Cerebellar nuclear complex (tissue), 1 donor: ENCODE results near the gene BRF1.
A peak's percentile ranks its signal among the peaks of the same experiment; 100 is the strongest.

Experiments
- DNase-seq, 2 experiments: peaks; one replicate each; lab custom pipeline; 2025; lab: John Stamatoyannopoulos, UW

Gene BRF1

DNA sequence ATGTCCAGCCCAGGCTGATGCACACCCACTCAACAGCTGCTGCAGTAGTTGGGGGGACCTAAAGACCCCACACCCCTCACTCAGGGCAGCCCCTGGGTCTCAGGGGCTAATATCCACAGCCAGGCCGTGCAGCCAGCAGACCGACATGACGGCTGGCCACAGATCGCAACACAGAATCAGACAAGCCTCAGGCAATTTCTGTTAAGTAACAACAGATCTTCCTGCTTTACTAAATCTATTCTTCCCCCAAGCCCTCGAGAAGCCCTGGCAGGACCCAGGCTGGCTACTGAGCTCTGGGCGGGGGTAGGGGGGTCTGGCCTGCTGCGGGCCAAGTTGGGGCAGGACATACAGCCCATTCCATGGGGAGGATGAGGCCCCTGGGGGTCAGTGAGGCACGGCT is 91.7 kb downstream of the BRF1 start:
- no peak for DNase-seq

DNA sequence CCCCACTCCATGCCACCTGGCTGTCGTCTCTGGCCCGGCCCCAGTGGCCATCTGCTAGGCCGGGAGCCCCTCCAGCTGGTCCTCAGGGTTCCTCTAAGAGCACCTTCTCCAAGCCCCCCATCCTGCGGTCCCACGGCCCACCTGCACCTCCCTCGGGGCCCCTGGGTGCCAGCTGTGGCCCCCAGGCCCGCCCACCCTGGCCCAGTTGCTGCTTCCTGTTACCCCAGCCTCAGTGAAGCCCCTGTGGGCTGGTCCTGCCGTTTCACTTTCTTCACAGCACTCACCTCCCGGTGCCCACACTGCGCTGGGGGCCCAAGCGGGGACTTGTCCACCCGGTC is 92.1 kb downstream of the BRF1 start:
- no peak for DNase-seq

DNA sequence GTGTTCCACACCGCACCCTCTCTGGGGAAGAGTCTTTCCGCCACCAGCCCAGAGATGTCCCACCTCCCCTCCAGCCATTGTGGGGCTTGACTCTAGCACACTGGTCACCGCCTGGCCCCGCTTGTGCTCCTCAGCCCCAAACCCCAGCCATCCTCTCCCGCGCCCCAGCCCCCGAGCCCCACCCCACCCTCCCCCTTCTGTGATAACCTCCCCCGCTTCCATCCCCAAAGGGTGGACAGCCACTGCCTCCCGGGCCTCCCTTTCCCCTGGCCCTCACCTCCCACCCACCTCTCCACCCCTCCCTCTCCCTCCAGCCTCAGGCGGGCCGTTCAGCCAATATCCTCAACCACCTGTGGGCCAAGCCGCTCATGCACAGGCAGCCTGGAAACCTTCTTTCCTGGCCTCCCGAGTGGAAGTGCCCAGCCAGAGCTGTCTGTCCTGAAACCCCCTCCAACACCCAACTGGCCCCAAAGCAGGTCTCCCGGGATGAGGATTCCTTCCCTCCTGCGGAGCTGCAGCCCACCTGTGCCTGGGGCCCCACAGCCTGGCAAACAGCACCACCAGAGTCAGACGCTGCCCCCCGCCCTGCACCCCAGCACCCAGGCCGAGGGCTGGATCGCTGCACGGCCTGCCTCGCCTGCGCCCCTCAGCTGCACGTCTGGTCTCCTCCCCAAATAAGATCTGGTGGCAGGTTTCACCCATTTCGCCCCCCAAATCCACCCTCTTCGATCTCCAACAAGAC is 92.6 kb downstream of the BRF1 start:
- no peak for DNase-seq

DNA sequence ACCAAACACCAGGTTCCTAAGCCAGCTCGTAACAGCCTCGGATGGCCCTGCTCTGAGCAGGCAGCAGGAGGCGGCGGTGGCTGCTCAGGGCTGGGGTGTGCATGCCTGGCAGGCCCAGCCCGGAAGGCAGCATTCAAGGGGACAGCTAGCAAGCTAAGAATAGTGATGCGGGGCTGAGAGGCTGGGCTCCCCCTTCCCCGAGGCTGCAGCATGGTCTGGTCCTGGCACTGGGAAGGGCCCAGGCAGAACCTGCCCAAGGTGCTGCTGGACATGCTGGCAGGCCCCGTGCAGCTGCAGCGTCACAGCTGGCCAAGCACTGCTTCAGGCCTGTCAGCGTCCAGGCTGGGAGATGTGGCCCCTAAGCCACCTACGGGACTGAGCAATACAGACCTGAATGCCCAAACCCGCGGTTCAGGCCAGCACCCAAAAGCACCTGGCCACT is 93.3 kb downstream of the BRF1 start:
- DNase-seq, result no peak

DNA sequence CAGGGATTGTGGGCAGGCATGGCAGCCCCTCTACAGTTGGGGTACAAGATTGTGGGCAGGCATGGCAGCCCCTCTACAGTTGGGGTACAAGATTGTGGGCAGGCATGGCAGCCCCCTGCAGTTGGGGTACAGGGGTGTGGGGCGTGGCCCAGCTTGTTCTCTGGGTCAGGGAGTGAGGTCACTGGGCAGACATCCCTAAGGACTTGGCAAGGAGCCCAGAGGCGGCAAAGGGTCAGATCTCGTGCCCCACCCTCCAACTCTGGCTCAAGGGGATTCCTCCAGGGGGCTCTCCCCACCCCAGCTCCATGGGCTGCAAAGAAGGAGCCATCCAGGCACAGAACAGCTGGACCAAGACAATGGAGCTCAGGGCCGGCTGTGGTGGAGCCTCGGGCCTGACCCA is 93.9 kb downstream of the BRF1 start:
- no peak for DNase-seq

DNA sequence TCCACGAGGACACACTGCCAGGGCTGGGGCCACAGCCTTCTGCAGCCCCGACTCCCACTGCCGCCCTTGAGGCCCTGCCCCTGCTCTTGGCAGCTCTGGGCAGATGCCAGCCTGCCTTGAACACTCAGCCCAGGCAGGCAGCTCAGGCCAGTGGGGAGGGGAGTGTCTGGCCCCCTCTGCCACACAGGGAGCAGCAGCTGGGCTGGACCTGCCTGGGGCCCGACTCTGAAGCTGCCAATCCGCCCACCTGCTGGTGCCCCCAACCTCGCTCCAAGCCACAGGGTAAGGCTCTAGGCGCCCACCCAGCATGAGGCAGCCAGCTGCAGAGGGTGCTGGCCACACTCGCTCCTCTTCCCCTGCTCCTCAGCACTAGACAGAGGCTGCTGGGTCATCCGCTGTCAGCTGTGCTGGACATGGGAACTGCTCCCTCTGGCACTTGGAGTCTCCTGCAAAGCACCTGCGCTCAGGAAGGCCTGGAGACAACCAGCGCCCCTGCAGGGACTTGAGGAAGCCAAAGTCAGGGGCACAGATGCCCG is 95.1 kb downstream of the BRF1 start:
- no peak for DNase-seq

DNA sequence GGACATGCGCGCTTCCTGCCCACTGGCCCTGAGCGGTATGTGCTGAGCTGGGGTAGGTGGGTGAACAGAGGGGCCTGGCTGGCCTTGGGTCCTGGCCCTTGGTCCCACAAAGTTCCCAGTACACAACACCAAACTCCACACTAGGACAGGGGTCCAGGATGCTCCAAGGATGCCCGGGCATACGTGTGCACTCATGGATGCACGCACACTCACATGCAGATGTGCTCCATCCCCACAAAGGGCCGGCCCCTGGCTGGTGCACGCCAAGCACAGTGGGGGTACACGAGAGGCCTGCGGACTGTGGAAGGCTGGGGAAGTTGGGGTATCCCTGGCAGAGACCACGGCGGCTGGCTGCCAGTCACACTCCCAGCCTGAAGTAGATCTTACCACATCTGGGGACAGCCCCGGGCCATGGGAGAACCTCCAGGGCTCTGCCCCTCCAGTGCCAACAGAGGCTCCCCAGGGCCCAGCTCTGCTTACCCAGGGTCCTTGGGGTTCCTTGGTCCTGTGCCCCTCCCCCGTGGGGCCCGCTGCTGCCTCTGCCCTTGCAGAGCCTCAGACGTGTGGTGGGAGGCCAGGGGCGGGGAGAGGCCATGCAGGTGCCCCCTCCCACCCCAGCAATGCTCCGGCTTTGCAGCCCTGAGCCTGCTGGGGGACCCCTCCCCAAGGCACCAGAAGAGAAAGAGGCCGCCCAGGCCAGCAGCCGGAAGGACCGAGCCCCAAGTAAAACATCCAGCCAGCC is 95.7 kb downstream of the BRF1 start:
- DNase-seq, result no peak

DNA sequence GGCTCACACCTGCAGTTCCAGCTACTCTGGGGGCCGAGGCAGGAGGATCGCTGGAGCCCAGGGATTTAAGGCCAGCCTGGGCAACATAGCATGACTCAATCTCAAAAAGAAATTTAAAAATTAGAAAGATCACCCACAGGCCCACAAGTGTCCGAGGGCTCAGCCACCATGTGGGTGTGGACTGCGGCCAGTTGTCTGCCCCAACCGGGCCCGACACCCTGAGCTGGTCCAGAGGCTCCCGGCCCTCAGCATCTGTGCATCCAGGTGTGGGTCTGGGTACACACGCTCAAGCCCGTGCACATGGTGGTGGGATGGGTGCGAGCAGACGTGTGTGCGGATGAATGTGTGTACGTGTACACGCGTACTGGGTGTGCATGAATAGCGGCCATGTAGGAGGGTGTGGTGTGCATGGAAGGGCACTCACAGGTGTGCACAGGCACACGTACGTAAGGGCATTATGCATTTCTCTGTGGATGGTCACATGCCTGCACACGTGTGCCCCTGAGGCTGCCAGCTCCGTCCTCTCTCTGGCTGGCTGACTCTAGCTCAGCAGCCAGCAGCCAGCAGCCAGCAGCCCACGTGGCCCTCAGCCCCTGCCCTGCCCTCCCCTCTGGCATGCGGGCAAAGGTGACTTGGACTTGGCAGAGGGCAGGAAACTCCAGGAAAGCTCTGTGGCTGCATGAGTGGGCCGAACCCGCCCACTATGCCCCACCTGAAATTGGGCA is 96.4 kb downstream of the BRF1 start:
- DNase-seq, result no peak

DNA sequence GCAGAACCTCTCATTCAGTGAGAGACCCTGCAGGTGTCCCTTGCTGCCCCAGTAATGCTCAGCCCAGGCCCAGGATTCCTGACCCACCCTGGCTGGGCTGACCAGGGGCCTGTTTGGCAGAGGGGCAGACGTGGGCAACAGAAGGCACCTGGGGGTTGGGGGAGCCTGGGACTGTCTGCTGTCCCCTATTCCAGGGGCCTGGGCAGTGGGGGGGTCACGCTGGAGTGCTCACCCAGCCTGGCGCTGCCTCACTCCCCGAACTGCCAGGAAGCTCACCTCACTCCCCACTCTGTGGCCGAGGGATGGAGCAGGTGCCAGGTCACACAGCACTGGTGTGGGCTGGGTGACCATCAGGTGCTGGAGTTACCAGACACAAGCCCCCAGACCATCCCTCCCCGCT is 97.1 kb downstream of the BRF1 start:
- DNase-seq, result no peak

DNA sequence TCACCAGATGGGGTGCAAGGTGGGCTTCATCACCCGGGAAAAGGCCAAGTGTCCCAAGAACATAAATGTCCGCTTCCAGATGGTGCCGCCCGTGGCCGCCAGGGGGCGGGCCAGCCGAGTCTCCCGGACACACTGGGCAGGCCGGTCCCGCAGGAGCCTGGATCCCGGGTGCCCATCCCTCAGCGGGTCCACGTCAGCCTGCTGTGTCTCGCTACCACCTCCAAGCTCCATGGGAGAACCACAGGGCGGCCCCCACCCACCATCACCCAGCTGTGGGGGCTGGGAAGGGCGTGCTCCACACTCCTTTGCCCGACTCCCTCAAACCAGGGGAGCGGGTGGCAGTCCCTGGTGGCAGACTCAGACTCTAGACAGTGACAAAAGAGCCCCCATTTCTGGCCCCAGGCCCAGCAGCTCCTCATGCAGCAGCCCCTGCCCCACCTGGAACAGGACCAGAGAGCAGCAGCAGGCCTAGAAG is 97.7 kb downstream of the BRF1 start:
- peak in 1 of 2 experiments; percentile 21 for DNase-seq

DNA sequence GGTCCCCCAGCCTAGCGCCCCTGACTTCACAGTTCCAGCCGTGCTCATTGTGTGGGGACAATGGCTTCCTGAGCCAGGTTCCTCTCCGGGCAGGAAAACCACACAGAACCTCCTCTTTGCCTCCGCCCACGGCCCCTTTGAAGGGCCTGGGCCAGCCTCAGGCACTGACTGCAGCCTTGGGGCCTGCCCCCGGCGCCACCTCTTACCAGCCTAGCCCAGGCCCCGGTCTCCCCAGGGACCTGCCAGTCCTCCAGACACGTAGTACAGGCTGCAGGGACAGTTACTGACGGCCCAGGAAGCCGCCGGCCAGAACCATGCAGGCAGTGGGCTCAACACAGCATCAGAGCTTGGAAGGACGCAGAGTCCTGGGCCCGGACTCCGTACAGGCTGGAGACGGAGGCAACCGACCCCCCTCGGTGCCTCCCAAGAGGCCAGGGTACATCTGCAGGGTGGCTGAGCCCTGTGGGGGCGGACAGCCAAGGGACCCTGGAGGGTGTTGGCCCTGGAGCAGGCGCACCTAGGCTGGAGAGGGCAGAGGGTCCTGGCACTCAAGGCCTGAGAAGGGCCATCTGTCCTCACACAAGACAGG is 98.8 kb downstream of the BRF1 start:
- DNase-seq, result no peak

DNA sequence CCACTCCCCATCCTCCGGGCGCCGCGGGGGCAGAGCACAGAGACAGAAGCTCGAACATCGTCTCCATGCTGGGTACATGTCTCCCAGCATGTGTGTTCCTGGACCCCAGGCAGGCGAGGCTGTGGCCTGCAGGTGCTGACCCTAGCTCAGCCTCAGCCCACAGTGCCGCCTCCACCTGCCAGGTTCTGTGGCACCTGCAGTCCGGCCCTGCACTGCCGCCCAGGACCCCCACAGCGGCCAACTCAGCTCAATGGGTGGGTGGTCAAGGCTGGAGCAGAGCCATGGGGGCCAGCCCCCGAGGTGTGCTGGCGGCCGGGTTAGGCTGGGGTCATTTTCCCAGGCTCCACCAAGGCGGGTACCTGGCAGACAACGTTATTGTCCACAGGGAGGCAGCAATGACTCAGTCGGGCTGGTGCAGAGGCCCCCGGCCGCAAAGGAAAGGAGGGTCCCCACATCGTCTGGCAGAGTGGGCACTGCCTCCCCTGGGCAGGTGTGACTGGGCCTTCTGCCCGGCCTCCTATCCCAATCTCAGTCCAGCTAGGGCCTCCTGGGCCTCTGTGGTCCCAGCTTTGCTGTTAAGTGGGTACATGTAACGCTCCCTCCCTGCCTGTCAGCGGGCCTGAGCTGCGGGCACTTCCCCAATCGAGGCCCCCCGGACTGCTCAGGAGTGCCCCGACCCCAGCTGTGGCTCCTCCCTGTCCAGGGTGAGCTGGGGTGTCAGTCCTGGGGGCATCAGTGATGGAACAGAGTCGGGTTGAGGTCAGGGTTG is 99.5 kb downstream of the BRF1 start:
- no peak for DNase-seq

DNA sequence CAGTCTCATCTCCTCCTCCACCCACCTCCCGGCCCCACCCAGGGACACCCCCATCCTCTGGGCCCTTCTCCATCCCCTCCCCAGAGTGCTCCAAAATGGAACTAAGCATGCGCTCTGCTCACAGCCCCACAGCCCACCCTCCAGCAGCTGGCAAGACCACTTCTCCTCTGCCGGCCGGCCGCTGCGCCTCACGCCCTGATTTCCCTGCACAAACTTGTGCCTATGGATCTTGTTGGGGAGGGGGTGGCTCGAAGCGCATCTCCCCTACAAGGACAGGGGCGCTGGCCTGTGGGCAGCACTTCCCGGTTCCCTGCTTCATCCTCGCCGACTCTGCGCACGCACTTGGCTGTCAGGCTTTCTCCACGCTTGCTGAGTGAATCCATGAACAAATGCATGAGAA is 100.2 kb downstream of the BRF1 start:
- DNase-seq, result no peak

DNA sequence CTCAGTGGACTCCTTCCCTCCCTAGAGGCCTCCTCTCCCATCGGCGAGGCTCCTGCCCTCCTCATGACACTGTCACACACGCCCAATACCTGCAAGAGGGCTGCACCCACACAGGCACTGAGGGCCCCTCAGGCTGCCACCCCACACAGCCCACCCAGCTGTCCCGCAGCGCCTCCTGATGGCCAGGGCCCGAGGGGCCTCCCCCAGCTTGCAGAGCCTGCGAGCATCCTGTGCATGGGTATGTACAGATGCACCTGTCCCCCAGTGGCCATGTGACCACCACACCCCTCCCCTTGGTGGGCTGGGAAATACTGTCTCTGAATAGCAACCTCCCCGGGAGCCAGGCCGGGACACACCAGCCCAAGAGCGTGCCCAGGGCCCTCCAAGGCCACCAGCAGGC is 100.7 kb downstream of the BRF1 start:
- no peak for DNase-seq

DNA sequence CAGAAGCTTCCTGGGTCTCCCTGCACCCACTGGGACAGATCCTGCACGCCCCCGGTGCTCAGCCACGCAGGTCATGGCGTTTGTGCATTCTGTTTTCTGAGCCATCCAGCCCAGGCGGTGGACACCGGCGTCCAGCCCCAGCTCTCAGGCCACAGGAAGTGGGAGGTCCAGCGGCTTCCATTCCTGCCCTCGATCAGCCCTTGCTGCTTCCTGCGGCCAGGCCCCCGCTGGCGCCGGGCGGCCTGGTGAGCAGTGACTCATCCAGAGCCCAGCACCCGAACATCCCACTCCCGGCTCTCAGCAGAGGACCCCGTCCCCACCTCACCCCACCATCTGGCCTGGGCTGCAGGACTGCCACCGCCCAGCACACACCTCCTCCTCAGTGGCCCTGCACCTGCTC is 101.7 kb downstream of the BRF1 start:
- DNase-seq, result no peak

DNA sequence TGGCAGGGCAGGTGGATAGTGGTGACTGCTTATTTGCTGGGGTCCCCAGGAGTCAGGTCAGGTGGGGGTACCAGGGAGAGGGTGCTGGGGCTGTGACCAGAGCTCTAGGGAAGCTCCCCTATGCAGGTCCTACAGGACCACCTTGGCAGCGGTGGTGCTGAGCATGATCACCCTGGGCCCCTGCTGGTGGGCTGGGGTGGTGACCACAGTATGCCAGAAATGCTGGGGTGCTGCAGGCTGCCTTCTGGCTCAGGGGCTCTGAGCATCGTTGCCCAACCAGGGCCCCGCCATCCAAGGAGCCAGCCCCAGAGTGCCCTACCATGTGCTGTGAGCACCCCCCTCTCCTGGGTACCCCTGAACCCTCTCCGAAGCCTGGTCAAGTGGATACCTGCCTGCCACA is 102.2 kb downstream of the BRF1 start:
- DNase-seq, result no peak

DNA sequence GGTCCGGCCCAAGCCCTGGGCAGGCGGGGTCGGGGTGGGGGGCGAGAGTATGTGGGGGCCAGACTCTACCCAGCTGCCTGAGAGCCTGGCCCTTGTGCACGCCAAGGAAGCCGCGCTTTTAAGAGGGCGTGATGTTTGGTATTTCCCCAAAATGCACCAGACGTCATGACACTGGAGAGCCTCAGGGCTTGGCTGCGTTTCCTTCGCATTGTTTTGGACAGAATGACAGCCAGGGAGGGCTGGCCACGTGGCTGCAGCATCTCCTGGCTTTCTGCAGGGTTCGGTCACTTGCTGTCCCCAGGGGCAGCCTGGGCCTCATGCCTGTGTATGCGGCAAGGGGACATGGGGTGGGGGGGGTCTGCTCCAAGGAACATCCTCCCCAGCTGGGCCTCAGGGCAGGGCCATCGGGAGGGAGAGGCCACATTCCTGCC is 103.6 kb downstream of the BRF1 start:
- DNase-seq, result no peak

DNA sequence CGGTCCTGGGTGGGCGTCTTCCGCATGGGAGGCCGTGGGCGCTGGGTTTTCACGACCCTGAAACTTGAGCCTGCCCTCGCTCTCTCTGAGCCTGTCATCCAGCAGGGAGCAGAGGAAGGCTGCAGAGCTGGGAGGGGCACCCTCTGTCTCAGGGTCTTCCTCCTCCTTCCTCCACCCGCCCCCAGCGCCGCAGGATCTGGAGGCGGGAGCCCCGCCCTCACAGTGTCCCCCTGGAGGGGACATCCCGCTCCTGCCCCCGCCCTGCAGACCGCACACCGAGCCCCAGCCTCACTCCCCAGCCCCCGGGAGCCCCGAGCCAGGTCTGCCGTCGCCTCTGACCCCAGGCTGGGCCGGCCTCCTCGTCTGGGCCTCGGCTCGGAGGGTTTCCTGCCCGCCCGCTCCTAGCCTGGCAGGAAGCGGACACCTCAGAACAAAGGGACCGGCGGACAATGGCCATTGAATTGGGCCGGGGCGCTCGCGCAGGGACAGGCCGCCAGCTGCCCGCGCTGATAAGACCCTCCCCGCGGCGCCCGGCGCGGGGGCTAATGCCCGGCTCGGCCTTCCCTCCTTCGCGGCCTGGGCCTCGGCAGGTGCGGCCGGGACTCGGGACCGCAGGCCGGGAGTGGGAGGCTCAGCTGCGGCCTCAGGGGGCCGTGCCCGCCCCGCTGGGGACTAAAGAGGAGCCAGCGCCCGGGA is 104.4 kb downstream of the BRF1 start:
- no peak for DNase-seq

DNA sequence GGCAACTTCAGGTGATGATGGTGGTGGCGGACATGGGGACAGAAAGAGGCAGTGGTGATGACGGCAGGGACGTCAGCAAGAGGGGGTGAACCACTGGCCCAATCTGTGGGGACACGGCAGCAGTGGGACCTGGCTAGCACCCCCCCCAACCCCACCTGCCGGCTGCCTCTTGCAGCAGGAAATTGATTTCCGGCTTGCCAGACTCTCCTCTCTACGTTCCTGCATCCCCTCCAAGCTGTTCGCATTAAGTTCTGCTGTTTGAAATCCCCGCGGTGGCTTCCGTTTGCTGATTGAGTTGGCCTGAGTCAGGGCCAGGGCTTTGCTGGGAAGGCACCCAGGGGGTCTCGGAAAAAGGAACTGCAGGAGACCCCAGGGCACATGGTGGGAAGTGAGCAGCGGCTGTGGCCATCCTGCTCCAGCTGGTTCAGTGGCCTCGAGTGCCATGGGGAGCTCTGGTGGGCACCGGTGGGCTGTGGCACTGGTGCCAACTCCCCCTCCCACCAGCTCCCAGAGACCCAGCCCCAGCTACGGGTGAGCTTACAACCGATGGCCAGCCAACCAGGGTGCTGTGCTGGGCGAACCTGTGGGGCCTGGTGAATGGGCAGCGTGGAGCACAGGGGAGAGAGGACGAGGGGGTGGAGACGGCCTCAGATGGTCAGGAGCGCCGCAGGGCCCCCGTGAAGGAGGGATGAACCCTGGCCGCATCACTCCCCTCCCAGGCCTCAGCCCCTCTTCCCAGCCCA is 105.1 kb downstream of the BRF1 start:
- no peak for DNase-seq

DNA sequence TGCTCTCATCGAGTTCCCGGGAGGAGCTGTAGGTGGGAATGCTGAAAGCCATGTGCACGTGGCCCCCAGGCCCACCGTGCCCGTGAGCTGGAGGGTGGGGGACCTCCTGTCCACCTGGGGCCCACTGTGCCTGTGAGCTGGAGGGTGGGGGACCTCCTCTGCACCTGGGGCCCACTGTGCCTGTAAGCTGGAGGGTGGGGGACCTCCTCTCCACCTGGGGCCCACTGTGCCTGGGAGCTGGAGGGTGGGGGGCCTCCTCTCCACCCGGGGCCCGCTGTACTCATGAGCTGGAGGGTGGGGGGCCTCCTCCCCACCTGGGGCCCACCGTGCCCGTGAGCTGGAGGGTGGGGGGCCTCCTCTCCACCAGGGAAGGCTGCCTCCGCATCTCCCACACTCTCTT is 105.8 kb downstream of the BRF1 start:
- no peak for DNase-seq
